Kidney (tissue), 14 donors: ENCODE results near the gene KCNJ15. TPM values are rescaled to one million over a fixed set of nuclear protein-coding genes. Genes with fewer than 3 reads are reported as not detected.

Source experiments
- DNase-seq, 5 donors: peaks; one replicate each; pipeline ENCODE4 v3.0.0-alpha.2; 2013 to 2020
- FAIRE-seq: peaks from 2 replicates; lab custom pipeline; 2012; peaks lifted over from hg19 to GRCh38; lab: Jason Lieb, UNC
- H3K27ac ChIP-seq, 2 donors: one replicate each; pipeline ENCODE4 v1.7.0; 2013; ENCODE audit warnings: low read depth in 2 of 2, low read length in 2 of 2, inconsistent platforms in 1 of 2
- H3K27me3 ChIP-seq: one replicate; pipeline ENCODE4 v1.7.1; 2013; ENCODE audit warnings: low read length, inconsistent platforms; ENCODE audit not compliant: control insufficient read depth, insufficient read depth
- H3K36me3 ChIP-seq, 3 donors: one replicate each; pipeline versions ENCODE4 v1.7.0 to v1.7.1; 2013; ENCODE audit warnings: low read length in 3 of 3, control low read depth in 1 of 3, inconsistent platforms in 1 of 3; ENCODE audit not compliant: insufficient read depth in 3 of 3, control insufficient read depth in 2 of 3
- H3K4me1 ChIP-seq, 3 donors: one replicate each; pipeline versions ENCODE4 v1.7.0 to v1.7.1; 2013; ENCODE audit warnings: low read length in 3 of 3, inconsistent platforms in 1 of 3, low read depth in 1 of 3; ENCODE audit not compliant: control insufficient read depth in 2 of 3, insufficient read depth in 2 of 3
- H3K4me3 ChIP-seq, 3 donors: one replicate each; pipeline versions ENCODE4 v1.7.0 to v1.8.1; 2013; ENCODE audit warnings: low read length in 3 of 3, control low read depth in 1 of 3, inconsistent platforms in 1 of 3
- H3K9ac ChIP-seq, 3 donors: one replicate each; pipeline versions ENCODE4 v1.7.0 to v1.7.1; 2013; ENCODE audit warnings: low read length in 3 of 3, control low read depth in 1 of 3, inconsistent platforms in 1 of 3
- H3K9me3 ChIP-seq, 3 donors: one replicate each; pipeline versions ENCODE4 v1.7.0 to v1.7.1; 2013; ENCODE audit warnings: low read length in 3 of 3, control low read depth in 1 of 3, inconsistent platforms in 1 of 3; ENCODE audit not compliant: control insufficient read depth in 2 of 3, insufficient read depth in 1 of 3
- CTCF ChIP-seq: IDR thresholded peaks from 3 replicates; pipeline ENCODE4 v1.5.1; 2012; ENCODE audit warnings: mild to moderate bottlenecking, moderate library complexity, borderline replicate concordance; ENCODE audit not compliant: insufficient read depth; ENCODE audit errors: extremely low read depth
- intact Hi-C: fragments of 100-400 bp; cut with DNase I; formaldehyde crosslinking; loops from one replicate; pipeline ENCODE4 v1.11.1; 2022
- polyA plus RNA-seq: library from polyadenylated mRNA; stranded (reverse); fragments of 350-450 nt; fragmentation: Illumina TruSeq; extraction: RNeasy Lipid Tissue Mini Kit (QIAGEN cat#74804); gene quantifications from one replicate; pipeline ENCODE4 v1.2.3, GENCODE V29; 2014; ENCODE audit warnings: low read depth, low replicate concordance; ENCODE audit not compliant: insufficient read depth
- total RNA-seq: library from RNA; stranded (reverse); fragmentation: NEBNext Ultra II Directional; extraction: Animal tissue kit (Norgen Biotek cat#: 25700); gene quantifications from one replicate; pipeline ENCODE4 v1.2.1, GENCODE V29; 2021
- donor health status: control.
- donor health status: control.
- donor health status: control.
- donor health status: control.
- donor health status: control.
- donor health status: DM: yes; HTN: yes; CAD: no.
- donor health status: Normal renal cell carcinoma (clear cell type).

Gene KCNJ15
- total and polyA plus RNA-seq, 2 donors from 2014 or later, result 102 to 142 TPM

- peak overlapping the region in 2 of 3 donors; percentile 5 to 7 for H3K4me3 ChIP-seq
- H3K27me3 ChIP-seq, result no peaks in the 10 kb centered on the region
- peaks cover 0 to 9% (median 2%) of the 10 kb centered on the region in 3 donors for H3K36me3 ChIP-seq
- H3K4me1 ChIP-seq, result peaks cover 0 to 26% (median 13%) of the 10 kb centered on the region in 3 donors
- FAIRE-seq (no peak), DNase-seq (no peak)
- no peaks in the 10 kb centered on the region for H3K9me3 ChIP-seq
- peak overlapping the region; percentile 50 to 74 for H3K27ac ChIP-seq
- H3K9ac ChIP-seq, result no peak overlapping the region
- intact Hi-C loops, result no loop called here
- no peak for TF ChIP-seq CTCF
Observed at GRCh38 chr21:38269576-38269936, 12.8 kb downstream of the KCNJ15 start.

GRCh38 chr21:38272215-38272614 lies 15.4 kb downstream of the KCNJ15 start:
- FAIRE-seq (no peak), DNase-seq (peak; percentile 66 to 84 (median 72))
- intact Hi-C loops, result no loop called here
- peaks cover 0 to 9% (median 2%) of the 10 kb centered on the region in 3 donors for H3K36me3 ChIP-seq
- H3K9ac ChIP-seq, result peak overlapping the region in 1 of 3 donors; percentile 17
- peak overlapping the region; percentile 4 to 35 (median 4) for H3K4me3 ChIP-seq
- no peaks in the 10 kb centered on the region for H3K27me3 ChIP-seq
- no peak for TF ChIP-seq CTCF
- peaks cover 0 to 22% (median 16%) of the 10 kb centered on the region in 3 donors for H3K4me1 ChIP-seq
- H3K27ac ChIP-seq, result peak overlapping the region; percentile 44 to 76
- H3K9me3 ChIP-seq, result no peaks in the 10 kb centered on the region

- DNase-seq (peak in 1 of 5 donors; percentile 32), FAIRE-seq (no peak)
- Histone ChIP-seq H3K9me3 (no peaks in the 10 kb centered on the region), H3K27me3 (no peaks in the 10 kb centered on the region), H3K36me3 (peaks cover 0 to 9% (median 2%) of the 10 kb centered on the region in 3 donors), H3K4me1 (peaks cover 0 to 22% (median 20%) of the 10 kb centered on the region in 3 donors), H3K27ac (peak overlapping the region; percentile 57 to 61), H3K4me3 (peak overlapping the region; percentile 16 to 35 (median 35)), H3K9ac (peak overlapping the region in 1 of 3 donors; percentile 55)
- TF ChIP-seq CTCF, result no peak
- intact Hi-C loops, result no loop called here
Observed at GRCh38 chr21:38273745-38274542, 17.2 kb downstream of the KCNJ15 start.
